ENCODE data around the gene EMP1. TPM values are rescaled to one million over a fixed set of nuclear protein-coding genes. Genes with fewer than 3 reads are reported as not detected.

The EMP1 gene
- total RNA-seq, 1 experiment from 2014 or later = 0.63 TPM

DNA sequence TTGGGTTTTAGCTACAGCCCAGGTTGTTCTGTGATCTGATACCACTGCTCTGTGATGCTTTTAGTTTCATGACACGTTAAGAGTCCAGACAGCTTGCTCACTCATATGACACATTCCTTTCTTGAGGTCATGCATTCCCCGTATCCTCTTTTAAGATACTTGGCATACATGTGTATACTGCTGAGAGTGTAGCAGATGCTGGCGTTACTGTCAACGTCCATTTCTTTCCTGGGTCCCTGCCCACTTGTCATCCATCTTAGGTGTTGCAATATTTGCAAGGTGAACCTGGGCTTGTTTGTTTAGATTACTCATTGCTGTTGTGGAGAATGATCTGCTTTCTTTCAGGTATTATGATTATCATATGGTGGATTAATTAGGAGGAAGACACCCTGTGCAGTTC lies 9.1 kb upstream of the EMP1 start:
- H3K4me2 ChIP-seq (ENCODE audit: insufficient read depth, insufficient read length, low read length) = no peak overlapping the region
- H3K27ac ChIP-seq (ENCODE audit: insufficient read length, low read depth, low read length) = no peak overlapping the region
- Mint-ChIP-seq H3K27ac (no peak overlapping the region), H3K36me3 (ENCODE audit: insufficient read depth in 1 of 3, low read depth in 3 of 3) (no peaks in the 10 kb centered on the region), H3K4me1 (peaks cover 4% of the 10 kb centered on the region in 2 experiments; a peak in 3 of 4 replicates), H3K9me3 (no peaks in the 10 kb centered on the region), H3K4me3 (no peak overlapping the region), H3K27me3 (ENCODE audit: low read depth) (no peaks in the 10 kb centered on the region)
- no peak overlapping the region for H2BK120ac ChIP-seq (ENCODE audit: low read depth, low read length, poor library complexity, severe bottlenecking)
- H4K20me1 ChIP-seq (ENCODE audit: control insufficient read depth, insufficient read depth, insufficient read length) = no peaks in the 10 kb centered on the region
- H3K4ac ChIP-seq (ENCODE audit: low read depth, low read length) = no peak overlapping the region
- no peak overlapping the region for H3K9ac ChIP-seq (ENCODE audit: extremely low read depth, insufficient read length, low read length)
- no peaks in the 10 kb centered on the region for H3K79me1 ChIP-seq (ENCODE audit: insufficient read depth, low read depth, low read length, poor library complexity, severe bottlenecking)
- DNase-seq = no peak
- no peak overlapping the region for H2BK15ac ChIP-seq (ENCODE audit: low read depth, low read length)
- no peak overlapping the region for H3K23ac ChIP-seq (ENCODE audit: insufficient read length, low read depth, low read length)
- no peaks in the 10 kb centered on the region for H3K27me3 ChIP-seq (ENCODE audit: insufficient read depth, low read length)
- no peak overlapping the region for H3T11ph ChIP-seq (ENCODE audit: low read length)
- H3K4me1 ChIP-seq (ENCODE audit: insufficient read depth, low read length) = no peaks in the 10 kb centered on the region
- H3K9me3 ChIP-seq (ENCODE audit: control insufficient read depth, low read depth, low read length) = no peaks in the 10 kb centered on the region
- no peak overlapping the region for H4K8ac ChIP-seq (replicated peaks; ENCODE audit: insufficient read length, low read depth, low read length)
- no peak overlapping the region for H2AK5ac ChIP-seq (ENCODE audit: insufficient read length, low read length)
- H3K23me2 ChIP-seq (ENCODE audit: insufficient read length, low read depth, low read length, poor library complexity, severe bottlenecking) = no peaks in the 10 kb centered on the region
- no peak overlapping the region for H3K14ac ChIP-seq (ENCODE audit: insufficient read depth, low read length)
- H3K56ac ChIP-seq (ENCODE audit: insufficient read length, low read depth, low read length) = no peak overlapping the region
- H2BK12ac ChIP-seq (ENCODE audit: insufficient read length, low read depth, low read length) = no peak overlapping the region
- H4K5ac ChIP-seq (ENCODE audit: insufficient read length, low read depth, low read length) = no peak overlapping the region
- H2AFZ ChIP-seq (ENCODE audit: low read length) = no peak overlapping the region
- no peak overlapping the region for H2BK20ac ChIP-seq (ENCODE audit: low read depth, low read length, poor library complexity, severe bottlenecking)
- H3K79me2 ChIP-seq (ENCODE audit: insufficient read depth, low read length) = no peaks in the 10 kb centered on the region
- TF ChIP-seq, protein P1, sequence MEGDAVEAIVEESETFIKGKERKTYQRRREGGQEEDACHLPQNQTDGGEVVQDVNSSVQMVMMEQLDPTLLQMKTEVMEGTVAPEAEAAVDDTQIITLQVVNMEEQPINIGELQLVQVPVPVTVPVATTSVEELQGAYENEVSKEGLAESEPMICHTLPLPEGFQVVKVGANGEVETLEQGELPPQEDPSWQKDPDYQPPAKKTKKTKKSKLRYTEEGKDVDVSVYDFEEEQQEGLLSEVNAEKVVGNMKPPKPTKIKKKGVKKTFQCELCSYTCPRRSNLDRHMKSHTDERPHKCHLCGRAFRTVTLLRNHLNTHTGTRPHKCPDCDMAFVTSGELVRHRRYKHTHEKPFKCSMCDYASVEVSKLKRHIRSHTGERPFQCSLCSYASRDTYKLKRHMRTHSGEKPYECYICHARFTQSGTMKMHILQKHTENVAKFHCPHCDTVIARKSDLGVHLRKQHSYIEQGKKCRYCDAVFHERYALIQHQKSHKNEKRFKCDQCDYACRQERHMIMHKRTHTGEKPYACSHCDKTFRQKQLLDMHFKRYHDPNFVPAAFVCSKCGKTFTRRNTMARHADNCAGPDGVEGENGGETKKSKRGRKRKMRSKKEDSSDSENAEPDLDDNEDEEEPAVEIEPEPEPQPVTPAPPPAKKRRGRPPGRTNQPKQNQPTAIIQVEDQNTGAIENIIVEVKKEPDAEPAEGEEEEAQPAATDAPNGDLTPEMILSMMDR (conservative IDR thresholded peaks at IDR 0.05) = no peak
- H3K18ac ChIP-seq (ENCODE audit: insufficient read length, low read depth, low read length) = no peak overlapping the region
- no CpG with 5 or more reads among the region's 4 CpGs for WGBS (ENCODE audit: extremely low coverage, insufficient read length, low lambda C conversion rate)
- H4K91ac ChIP-seq (ENCODE audit: insufficient read length, low read depth, low read length) = no peak overlapping the region
- H2BK5ac ChIP-seq (ENCODE audit: insufficient read length, low read length) = no peak overlapping the region

Data from H9 (cell line).